Kidney glomerular epithelial cell (primary cell): ENCODE data around the gene MLLT3.
A peak's percentile ranks its signal among the peaks of the same experiment; 100 is the strongest.
"Not testable (repeated sequence)": the region's sequence is repeated elsewhere in the genome, so short reads cannot be mapped to it uniquely, and the experiment has no call there.

Source experiments
- DNase-seq: peaks from one replicate; lab custom pipeline; 2025; lab: John Stamatoyannopoulos, UW

MLLT3 gene

DNA sequence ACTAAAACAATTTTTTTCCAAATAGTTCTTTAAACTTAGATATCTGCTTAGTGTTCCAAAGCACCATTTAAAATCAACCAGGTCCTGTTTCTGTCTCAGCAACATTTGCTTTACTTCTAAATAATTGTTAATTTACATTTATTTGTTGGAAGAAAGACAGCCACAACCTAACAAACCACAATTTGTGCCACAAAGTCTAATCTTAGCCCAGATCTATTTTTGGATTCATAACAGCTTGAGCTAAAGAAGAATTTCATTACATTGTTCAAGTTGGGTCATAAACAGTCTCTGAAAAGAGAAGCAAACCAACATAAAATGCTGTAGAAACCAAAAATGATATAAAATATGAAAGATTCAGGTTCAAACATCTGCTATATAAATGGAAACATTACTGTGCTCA is 24.4 kb downstream of the MLLT3 start:
- DNase-seq: no peak

DNA sequence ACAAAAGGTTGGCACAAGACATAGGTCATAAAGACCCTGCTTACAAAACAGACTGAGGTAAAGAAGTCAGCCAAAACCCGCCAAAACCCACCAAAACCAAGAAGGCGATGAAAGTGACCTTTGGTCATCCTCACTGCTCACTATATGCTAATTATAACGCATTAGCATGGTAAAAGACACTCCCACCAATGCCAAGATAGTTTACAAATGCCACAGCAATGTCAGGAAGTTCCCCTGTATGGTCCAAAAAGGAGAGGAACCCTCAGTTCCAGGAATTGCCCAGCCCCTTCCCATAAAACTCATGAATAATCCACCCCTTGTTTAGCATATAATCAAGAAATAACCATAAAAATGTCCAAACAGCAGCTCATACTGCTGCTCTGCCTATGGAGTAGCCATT is 27.7 kb downstream of the MLLT3 start:
- no peak for DNase-seq

DNA sequence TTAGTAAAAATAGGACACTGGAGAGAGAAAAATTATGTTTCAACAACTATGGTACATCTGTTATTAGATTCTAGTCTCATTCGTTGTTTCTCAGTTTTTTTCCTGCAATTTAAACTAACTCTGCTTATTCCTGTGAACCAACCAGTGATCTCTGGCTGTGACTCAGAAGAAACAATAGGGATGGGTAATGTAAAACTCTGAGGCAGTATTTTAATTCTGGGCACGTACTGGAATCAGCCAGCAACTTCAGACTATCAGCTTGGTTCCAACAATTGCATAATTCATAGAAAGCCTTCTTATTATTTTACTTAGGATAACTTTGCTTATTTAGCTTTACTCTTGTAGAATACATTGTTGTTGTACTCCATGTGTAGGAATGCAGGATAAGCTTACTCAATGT is 28.8 kb downstream of the MLLT3 start:
- no peak for DNase-seq

DNA sequence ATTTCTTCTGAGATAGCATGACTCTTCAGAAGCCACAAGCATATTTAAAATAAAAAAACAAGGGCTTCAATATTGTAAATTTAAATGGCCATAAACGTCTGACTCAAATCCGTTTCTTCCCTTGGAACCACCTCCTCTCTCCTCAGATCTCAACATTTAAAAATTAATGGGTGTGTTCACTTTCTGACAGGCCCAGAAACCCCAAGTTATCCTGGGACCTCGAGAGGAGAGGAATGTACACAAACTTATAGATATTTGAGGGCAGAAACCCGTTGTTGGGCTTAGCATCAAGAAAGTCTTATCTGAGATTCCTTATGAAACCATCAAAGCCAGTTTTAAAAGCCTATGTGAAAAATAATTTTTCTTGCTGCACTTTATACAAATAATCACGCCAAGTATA is 29.2 kb downstream of the MLLT3 start:
- DNase-seq: no peak

DNA sequence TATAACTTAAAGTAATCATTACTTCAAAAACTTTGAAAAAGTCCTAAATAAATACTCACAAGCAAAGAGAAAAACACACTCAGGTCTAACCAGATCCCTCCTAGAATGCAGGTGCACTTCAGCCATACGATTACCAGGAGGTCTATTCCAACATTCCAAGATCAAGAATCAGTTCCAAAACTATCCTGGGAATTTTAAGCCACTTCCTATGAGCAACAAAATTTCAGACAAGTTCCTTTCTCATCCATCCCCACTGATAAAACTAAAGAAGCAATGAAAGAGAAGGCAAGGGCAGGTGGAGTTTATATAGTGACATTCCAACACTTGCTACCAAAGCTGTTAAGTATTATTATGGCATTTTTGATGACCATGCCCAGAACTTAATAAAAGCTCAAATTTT is 29.6 kb downstream of the MLLT3 start:
- peak; percentile 29 for DNase-seq

DNA sequence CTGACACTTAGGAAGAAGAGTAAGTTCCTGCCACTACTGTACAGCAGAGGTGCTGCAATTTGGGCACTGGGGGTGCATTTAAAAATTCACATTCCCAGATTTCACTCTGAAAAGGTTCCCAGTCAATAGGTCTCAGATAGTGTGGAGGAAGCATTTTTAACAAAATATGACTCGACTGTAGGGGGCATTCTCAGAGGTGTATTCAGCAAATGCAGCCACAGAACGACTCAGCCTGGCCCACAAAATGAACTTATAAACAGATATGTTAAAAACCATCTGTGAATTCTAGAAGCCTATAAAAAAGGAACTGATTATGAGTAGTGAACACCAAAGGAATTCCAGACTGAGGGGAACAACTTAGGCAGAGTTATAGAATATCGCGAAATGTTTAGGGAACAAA is 31.1 kb downstream of the MLLT3 start:
- DNase-seq: no peak

DNA sequence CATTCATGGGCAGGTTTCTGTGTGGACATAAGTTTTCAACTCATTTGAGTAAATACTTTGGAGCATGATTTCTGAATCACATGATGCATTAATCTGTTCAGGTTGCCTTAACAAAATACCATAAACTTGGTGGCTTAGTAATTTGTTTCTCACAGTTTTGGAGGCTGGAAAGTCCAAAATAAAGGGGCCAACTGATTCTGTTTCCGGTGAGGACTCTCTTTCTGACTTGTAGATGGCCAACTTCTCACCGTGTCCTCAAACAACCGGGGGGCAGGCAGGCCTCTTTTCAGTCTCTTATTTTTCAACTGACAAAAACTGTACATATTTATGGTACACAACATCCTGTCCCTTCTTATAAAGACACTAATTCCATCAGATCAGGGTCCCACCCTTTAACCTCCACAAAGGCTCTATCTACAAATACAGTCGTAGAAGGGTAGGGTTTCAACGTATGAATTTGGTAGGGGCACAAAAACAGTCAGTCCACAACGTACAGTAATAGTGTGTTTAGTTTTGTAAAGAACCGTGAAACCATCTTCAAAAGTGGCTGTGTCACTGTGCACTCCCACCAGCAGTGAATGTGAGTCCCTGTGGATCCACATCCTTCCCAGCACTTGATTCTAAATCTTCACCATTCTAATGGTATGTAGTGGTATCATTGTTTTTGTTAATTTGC is 37.2 kb downstream of the MLLT3 start:
- DNase-seq: no peak

DNA sequence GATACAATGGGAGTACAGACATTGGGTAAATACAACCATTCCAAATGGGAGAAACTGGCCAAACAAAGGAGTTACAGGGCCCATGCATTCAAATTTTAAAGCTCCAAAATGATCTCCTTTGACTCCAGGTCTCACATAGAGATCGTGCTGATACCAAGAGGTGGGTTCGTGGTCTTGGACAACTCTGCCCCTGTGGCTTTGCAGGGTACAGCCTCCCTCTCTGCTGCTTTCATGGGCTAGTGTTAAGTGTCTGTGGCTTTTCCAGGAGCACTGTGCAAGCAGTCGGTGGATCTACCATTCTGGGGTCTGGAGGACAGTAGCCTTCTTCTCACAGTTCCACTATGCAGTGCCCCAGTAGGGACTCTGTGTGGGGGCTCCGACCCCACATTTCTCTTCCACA is 39.2 kb downstream of the MLLT3 start:
- DNase-seq: not testable (repeated sequence)

DNA sequence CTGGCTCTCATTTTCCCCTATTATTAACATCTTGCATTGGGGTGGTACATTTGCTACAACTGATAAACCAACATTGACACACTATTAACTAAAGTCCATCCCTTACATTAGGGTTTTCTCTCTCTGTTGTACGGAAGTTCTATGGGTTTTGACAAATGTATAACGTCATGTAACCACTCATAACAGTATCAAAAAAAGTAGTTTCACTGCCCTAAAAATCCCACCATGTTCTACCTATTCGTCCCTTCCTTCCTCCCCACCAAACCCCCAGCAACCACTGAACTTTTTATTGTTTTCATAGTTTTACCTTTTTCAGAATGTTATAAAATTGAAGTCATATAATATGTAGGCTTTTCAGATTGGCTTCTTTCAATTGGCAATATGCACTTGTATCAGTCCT is 40.1 kb downstream of the MLLT3 start:
- no peak for DNase-seq

DNA sequence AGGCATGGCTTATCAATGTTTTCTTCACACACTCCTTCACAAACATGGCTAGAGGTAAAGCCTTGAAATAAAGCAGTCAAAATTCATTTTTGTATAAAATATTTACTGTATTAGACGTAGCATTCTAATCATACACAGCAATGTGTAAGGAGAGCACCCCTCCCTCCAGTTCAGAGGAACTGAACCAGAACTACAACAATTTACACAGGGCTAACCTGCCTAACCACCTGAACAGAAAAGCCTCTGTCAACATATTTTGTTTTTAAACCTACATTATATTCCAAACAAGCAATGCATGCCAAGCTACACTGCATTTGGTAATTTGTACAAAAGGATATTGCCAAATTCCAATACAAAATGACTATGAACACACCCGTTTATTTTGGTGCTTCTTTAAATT is 41.6 kb downstream of the MLLT3 start:
- no peak for DNase-seq

DNA sequence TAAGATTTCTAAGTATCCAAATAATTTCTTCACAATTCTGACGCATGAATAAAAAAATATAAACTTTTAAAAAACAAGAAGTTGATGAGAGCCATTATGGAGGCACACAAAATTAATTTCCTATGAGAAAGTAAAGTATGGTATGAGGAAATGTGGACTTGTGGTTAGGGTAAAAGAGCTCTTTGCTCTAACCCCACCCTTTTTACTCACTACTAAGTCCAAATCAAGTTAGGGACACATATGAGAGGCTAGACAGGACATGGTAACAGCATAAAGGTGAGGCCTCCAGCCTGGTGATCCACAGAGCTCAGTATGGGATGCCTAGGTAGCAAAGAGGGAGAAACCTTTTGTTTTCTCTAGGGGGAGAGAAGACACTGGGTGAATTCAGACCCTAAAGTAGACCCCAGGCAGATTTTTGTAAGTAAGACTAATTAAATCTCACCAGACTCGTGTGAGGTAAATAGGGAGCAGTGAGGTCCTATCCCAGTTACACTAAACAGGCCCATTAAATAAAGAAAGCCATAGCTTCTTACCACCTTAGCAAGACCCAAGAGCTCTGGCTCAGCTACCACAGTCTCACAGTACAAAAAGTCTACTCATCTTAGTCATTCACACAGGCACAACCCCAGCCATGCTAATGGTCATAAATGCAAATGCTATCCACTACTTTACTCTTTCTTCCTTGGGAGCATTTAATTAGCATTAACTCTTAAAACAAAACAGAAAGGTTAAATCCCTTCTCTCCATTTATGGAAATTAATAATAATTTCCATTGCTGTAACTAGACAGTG is 42.6 kb downstream of the MLLT3 start:
- no peak for DNase-seq

DNA sequence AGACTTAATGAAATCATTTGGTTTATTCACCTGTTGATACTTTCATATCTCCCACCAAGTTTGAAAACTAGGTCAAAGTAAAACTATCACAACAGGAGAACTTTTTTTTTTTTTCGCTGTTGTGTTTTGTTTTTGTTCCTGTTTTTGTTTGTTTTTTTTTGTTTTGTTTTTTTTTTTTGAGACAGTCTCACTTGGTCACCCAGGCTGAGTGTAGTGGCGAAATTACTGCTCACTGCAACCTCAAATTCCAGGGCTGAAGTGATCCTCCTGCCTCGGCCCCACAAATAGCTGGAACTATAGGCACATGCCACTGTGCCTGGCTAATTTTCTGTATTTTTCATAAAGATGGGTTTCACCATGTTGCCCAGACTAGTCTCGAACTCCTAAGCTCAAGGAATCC is 49.3 kb downstream of the MLLT3 start:
- no peak for DNase-seq

DNA sequence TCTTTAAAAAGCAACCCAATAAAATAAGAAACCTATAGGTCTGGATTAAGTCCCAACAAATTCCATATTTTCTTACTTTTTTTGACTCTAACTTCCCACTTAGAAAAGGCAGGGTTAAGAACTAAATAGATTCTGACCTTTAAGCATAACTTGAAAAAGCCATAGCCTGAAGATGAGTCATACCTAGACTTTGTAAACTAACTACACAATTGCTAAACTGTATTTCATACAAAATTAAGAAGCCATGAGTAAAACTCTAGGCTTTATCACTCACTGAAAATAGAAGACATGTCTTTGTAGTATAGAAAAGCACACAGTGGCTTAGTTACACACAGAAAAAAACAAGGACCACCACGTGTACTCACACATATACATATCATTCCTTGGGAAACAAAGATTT is 51.5 kb downstream of the MLLT3 start:
- no peak for DNase-seq

DNA sequence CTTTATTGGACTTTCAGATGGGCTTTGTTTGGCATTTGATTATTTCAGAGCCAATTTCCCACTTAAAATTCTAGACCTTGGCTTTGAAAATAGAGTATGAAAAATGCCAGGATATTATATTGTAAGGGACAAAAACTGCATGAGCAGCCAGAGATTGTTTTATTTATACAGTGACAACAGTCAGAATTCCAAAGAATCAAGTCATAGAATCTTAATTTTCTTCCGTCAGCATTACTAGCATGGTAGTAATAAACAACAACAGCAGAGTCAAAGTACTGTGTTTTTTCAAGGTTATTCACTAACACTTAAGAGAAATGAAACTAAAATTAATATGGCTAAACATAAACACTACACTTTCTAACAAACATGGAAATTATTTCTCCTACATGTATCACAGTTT is 52.2 kb downstream of the MLLT3 start:
- peak; percentile 39 for DNase-seq

DNA sequence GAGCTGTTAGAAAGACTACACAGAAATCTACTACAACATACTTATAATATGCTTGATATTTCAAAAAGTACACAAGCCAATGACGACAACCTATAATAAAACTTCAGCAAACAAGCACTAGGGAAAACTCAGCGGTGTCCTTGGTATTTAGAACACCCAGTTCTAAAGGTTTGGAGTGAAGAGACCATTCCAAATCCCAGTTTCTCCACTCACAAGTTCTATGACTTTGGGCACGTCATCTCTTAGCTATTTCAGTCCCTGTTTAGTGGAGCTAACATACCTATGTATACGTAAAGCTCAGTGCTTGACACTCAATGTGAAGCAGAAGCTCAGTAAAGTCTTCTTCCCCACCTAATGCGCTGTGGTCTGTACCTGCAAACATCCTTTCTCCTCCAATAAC is 52.8 kb downstream of the MLLT3 start:
- DNase-seq: no peak

DNA sequence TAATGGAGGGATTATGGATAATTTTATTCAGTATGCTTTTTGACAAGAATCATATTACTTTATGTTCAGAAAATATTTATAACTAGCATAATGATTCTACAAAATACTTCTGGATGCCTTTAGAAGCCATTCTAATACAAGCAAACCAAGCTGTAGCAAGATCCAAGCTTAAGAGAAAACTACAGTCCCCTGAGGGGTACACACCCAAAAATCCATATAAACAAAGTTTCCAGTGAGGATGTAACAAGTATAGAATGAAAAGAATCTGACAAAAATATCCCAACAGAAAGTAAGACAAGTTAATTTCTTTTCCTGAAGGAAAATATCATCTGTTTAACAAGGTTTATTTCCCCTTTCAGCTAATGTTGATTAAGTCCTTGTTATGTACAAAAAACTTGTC is 53.9 kb downstream of the MLLT3 start:
- DNase-seq: no peak

DNA sequence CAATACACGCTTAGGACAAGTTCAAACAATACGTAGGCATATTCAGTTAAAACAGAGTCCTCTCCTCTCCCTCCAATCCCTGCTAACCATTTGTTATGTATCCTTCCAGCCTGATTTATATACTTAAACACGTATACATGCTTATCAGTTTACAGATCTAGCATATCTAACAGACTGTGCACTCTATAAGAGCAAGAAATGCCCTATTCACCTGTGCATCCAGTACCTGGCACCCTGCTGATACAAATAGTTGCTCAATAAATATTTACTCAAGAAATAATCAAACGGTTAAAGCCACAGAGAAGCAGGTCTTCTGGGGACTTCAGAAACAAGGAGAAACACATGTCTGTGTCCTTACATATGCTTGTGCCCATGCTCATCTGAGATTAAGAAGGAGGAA is 55.9 kb downstream of the MLLT3 start:
- no peak for DNase-seq

DNA sequence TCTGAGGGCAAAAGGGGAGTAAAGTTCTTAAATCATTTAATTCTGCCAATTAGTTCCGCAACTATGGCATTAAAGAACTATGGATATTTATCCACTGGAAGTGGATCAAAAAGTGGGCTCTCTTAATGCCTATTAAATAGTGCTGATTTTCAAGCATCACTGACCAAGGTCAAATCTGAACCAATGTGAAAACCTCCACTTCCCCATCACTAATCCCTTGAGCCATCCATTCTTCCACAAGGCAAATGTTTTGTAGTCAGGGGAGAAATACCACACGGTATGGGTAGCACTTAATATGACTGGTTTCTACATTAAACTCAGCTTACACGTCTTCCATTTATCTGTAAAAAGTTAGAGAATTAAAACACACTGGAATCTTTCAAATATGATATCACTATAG is 57.6 kb downstream of the MLLT3 start:
- no peak for DNase-seq

DNA sequence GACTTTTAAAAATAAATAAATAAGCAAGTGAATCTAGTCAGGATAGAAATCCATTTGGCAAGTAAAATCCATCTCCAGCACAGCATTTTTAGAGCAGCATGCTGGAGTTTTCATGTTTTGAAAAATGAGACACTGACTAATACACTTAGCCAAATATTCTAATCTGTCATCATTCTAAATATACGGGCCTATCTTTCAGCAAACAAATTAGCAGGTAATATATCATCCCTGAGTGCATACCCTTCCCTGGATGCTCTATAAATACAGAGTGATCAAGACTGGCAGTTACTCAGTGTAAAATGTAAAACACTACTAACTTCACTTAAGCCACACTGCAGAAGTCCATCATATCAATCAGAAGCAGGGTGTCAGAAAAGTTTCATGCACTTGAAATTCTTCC is 58.4 kb downstream of the MLLT3 start:
- no peak for DNase-seq

DNA sequence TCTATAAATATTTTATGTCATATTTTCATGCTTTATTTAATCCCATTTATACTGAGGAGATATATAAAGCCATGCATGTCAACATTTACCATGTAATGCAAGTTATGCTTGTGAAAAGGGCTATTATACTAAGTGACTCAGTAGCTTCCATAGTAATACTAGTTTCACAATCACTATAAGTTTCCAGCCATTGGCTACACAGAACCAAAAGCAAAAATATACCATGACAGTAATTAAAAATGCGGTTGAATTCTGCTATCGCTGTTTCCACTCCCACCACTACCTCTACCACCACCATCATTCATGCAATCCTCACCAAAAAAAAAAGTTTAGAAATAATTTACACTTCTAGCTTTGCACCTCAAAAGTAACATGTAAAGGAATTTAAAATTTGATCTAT is 60.2 kb downstream of the MLLT3 start:
- no peak for DNase-seq

DNA sequence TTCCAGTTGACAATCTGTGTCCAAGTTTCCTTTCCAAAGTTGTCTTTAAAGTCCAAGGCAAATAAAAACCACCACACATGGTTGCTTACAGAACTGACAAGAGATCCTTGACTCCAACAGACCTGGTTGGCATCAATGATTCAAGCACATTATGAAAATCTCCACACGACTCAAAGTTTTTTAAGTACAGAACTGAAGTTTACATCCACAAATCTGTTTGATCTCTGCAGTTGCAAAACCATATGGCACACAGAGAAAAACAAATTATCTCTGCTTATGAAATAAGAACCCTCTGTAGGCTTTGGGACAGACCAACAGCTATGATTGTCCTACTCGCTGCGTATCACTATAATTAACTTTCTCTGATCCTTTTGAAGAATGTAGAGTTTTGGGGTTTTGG is 60.8 kb downstream of the MLLT3 start:
- DNase-seq: no peak

DNA sequence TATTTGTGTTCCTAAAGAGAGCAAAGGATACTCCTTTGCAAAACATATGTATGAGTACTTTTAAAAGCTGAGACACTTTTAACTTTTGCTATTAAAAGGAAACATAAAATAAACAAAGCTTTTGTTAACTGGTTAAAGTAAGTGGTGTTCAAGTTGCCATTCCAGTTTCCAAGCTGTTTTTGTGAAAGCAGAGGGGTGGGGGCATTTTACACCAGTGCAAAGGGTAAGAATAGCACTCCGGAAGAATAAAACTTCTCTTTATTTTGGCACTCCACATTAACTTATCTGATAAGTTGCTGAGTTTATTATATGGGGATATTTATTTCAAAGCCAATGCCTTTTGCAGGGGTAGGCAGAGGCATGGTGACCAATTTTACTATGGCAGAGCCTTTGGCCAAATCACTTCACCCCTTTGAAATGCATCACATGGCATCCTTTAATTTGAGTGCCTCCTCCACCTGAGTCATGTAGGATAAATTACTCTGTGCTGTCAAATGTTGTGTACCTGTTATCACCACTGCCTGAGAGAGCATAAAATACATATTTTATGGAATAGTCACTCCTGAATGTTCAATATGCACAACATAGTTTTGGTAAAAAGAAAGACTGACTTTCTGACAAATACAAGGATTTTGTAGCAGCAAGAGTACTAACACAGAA is 62.9 kb downstream of the MLLT3 start:
- peak; percentile 19 for DNase-seq

DNA sequence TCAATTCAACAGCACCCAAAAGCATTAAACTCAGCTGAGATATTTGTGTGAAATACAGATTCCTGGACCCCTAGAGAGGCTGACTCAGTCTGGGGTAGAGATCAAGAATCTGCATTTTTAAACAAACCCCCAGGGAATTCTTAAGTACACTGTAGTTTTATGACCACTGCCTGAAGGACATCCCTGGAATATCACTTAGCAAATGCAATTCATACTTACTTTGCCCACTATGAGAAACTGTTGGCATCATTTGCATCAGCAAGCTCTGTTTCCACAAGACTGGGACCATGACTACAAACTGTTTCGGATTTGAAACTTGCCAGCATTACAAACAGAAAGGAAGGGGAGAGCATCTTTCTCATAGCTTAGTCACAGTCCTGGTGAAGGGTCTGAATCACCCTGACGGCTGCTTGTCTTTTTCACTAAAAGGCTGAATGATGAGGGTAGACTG is 63.7 kb downstream of the MLLT3 start:
- peak; percentile 97 for DNase-seq
